Neural cell (in vitro differentiated cells): ENCODE results near the gene STK32B. TPM values are rescaled to one million over a fixed set of nuclear protein-coding genes. Genes with fewer than 3 reads are reported as not detected.

Experiments
- H2AFZ ChIP-seq: fragments of 200-600, 300-800 bp; sonication (generic), shearing (Covaris generic); 2 replicates; pipeline ENCODE4 v1.6.0; 2014; ENCODE audit warnings: low read depth, mild to moderate bottlenecking, antibody characterized with exemption, low read length, moderate library complexity
- H3F3A ChIP-seq: fragments of 200-600 bp; shearing (Covaris generic); 2 replicates; pipeline ENCODE4 v1.6.1; 2016; ENCODE audit warnings: mild to moderate bottlenecking, moderate library complexity, mixed read lengths, antibody characterized with exemption, low read length; ENCODE audit not compliant: insufficient read depth, poor library complexity, severe bottlenecking
- H3K27ac ChIP-seq: fragments of 200-600, 300-800 bp; sonication (generic), shearing (Covaris generic); 2 replicates; pipeline ENCODE4 v1.5.1; 2014; ENCODE audit warnings: mild to moderate bottlenecking, low read length, moderate library complexity
- H3K27me3 ChIP-seq: fragments of 300-800, 200-600 bp; sonication (generic), shearing (Covaris generic); 2 replicates; pipeline ENCODE4 v1.6.0; 2014; ENCODE audit warnings: mild to moderate bottlenecking, low read depth, low read length, moderate library complexity; ENCODE audit not compliant: insufficient read depth
- H3K36me3 ChIP-seq: fragments of 300-800, 200-600 bp; sonication (generic), shearing (Covaris generic); 2 replicates; pipeline ENCODE4 v1.5.1; 2014; ENCODE audit warnings: mild to moderate bottlenecking, antibody characterized with exemption, low read length, moderate library complexity; ENCODE audit not compliant: insufficient read depth
- H3K4me2 ChIP-seq: fragments of 300-800, 200-600 bp; sonication (generic), shearing (Covaris generic); 2 replicates; pipeline ENCODE4 v1.6.0; 2014; ENCODE audit warnings: mild to moderate bottlenecking, low read length
- H3K4me3 ChIP-seq: fragments of 300-800, 200-600 bp; sonication (generic), shearing (Covaris generic); 2 replicates; pipeline ENCODE4 v1.5.1; 2014; ENCODE audit warnings: mild to moderate bottlenecking, low read length, moderate library complexity
- H3K79me2 ChIP-seq: fragments of 200-600 bp; shearing (Covaris generic); replicated peaks from 2 replicates; pipeline ENCODE4 v1.6.0; 2014; ENCODE audit warnings: mild to moderate bottlenecking, low read length, moderate library complexity; ENCODE audit not compliant: insufficient read depth
- H3K9ac ChIP-seq: fragments of 300-800, 200-600 bp; sonication (generic), shearing (Covaris generic); 2 replicates; pipeline ENCODE4 v1.6.1; 2016; ENCODE audit warnings: mild to moderate bottlenecking, low read length, mixed read lengths
- H3K9me2 ChIP-seq: fragments of 200-600 bp; shearing (Covaris generic); 2 replicates; pipeline ENCODE4 v1.6.1; 2016; ENCODE audit warnings: mild to moderate bottlenecking, low read length, mixed read lengths; ENCODE audit not compliant: insufficient read depth
- H3K9me3 ChIP-seq: fragments of 200-600, 300-800 bp; sonication (generic), shearing (Covaris generic); 2 replicates; pipeline ENCODE4 v1.6.1; 2016; ENCODE audit warnings: mild to moderate bottlenecking, mixed run types, low read length, moderate library complexity, mixed read lengths
- H4K20me1 ChIP-seq: fragments of 200-600 bp; shearing (Covaris generic); 2 replicates; pipeline ENCODE4 v1.6.1; 2016; ENCODE audit warnings: mild to moderate bottlenecking, mixed run types; ENCODE audit not compliant: insufficient read depth
- EP300 ChIP-seq: fragments of 450-650 bp; conservative IDR thresholded peaks from 2 replicates; pipeline ENCODE4 v1.6.1; 2014; ENCODE audit warnings: antibody characterized with exemption, mild to moderate bottlenecking, moderate library complexity; ENCODE audit not compliant: poor library complexity, severe bottlenecking
- EZH2 ChIP-seq: fragments of 200-600, 300-800 bp; shearing (Covaris generic), sonication (generic); IDR thresholded peaks from 2 replicates; pipeline ENCODE4 v1.6.1; 2014; ENCODE audit warnings: antibody characterized with exemption, low read length, borderline replicate concordance, mild to moderate bottlenecking; ENCODE audit not compliant: insufficient read depth, poor library complexity, severe bottlenecking
- MXI1 ChIP-seq: fragments of 450-650 bp; conservative IDR thresholded peaks from 2 replicates; pipeline ENCODE4 v1.6.1; 2014; ENCODE audit warnings: antibody characterized with exemption, mild to moderate bottlenecking; ENCODE audit not compliant: poor library complexity, severe bottlenecking
- POLR2AphosphoS5 ChIP-seq: IDR thresholded peaks from 2 replicates; pipeline ENCODE4 v1.6.1; 2012
- RAD21 ChIP-seq: fragments of 450-650 bp; conservative IDR thresholded peaks from 2 replicates; pipeline ENCODE4 v1.6.1; 2014; ENCODE audit warnings: antibody characterized with exemption, mild to moderate bottlenecking, moderate library complexity
- SMC3 ChIP-seq: fragments of 450-650 bp; conservative IDR thresholded peaks from 2 replicates; pipeline ENCODE4 v1.6.1; 2014; ENCODE audit warnings: antibody characterized with exemption, mild to moderate bottlenecking, moderate library complexity; ENCODE audit not compliant: poor library complexity
- TAF1 ChIP-seq: IDR thresholded peaks from 2 replicates; pipeline ENCODE4 v1.6.1; 2012; ENCODE audit warnings: low read depth
- polyA plus RNA-seq: library from polyadenylated mRNA; depleted of rRNA; stranded (reverse); fragments of >200 nt; gene quantifications from 2 replicates; pipeline ENCODE4 v1.2.3, GENCODE V29; 2014
- TF ChIP-seq, protein P1 (sequence below): IDR thresholded peaks from 2 replicates; pipeline ENCODE4 v1.6.1; 2012; ENCODE audit warnings: borderline replicate concordance
- TF ChIP-seq, protein P2 (sequence below): fragments of 450-650 bp; IDR thresholded peaks from 2 replicates; pipeline ENCODE4 v1.5.1; 2014; ENCODE audit warnings: antibody characterized with exemption, mild to moderate bottlenecking, moderate library complexity; ENCODE audit not compliant: poor library complexity, severe bottlenecking

Gene STK32B
- polyA plus RNA-seq, 1 donor from 2014 or later = 42.8 TPM

DNA sequence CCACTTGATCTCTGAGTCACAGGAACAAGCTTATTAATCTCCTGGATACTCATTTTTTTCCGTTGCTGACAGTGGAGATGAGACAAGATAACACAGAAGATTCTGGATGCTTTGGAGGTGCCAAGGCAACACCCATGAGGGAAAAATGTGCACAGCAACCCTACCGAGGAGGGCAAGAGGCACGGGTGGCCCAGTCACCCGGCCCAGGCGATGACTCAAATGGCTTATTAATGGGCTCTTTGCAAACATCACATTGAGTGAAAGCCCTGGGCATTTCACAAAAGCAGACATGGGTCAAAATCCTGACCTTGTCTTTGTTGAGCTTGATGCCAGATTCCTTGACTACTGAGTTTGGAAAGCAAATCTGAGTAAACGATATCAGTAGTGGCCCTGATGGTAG lies 315.1 kb downstream of the STK32B start:
- Histone ChIP-seq H3K9ac (no peak overlapping the region), H3K4me3 (no peak overlapping the region), H3K27me3 (no peaks in the 10 kb centered on the region), H2AFZ (no peak overlapping the region), H3K27ac (no peak overlapping the region), H3K4me2 (no peak overlapping the region), H3K79me2 (no peaks in the 10 kb centered on the region), H3F3A (no peaks in the 10 kb centered on the region), H3K36me3 (no peaks in the 10 kb centered on the region), H3K9me2 (no peaks in the 10 kb centered on the region), H3K9me3 (no peaks in the 10 kb centered on the region), H4K20me1 (no peaks in the 10 kb centered on the region)
- TF ChIP-seq MXI1 = no peak

DNA sequence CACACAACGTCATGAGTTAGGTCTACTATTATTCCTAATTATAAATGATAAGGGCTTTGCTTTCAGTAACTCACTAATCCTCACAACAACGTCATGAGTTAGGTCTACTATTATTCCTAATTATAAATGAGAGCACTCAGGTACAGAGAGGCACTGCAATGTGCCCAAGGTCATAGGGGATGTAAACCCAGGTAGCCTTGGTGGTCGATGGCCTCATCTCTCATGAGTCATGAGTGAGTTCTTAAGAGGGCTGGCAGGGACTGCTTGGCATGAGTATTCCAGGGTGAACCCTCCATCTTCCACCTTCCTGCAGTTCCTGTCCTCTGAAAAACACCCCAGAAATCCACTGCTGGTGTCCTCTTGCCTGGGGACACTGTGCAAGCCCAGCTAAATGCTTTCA lies 317.1 kb downstream of the STK32B start:
- H4K20me1 ChIP-seq = no peaks in the 10 kb centered on the region
- H2AFZ ChIP-seq = no peak overlapping the region
- no peaks in the 10 kb centered on the region for H3K79me2 ChIP-seq

DNA sequence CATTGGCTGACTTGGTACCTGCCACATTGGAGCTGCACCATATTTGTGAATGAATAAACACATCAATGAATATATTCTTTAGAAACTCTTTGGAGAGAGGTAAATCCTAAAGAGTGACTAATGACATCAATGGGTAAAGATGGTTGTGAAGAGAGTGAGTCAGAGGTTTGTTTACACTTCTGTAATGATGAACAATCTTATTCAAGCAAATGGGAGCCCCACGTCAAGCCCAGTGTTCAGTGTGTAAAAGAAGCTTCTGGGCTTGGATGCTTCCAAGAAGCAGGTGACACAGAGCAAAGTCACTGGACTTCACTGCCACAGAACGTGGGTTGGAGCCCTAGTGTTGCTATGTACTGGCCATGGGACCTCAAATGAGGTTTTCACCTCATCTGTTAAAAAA lies 319.0 kb downstream of the STK32B start:
- no peak overlapping the region for H2AFZ ChIP-seq
- no peaks in the 10 kb centered on the region for H3F3A ChIP-seq
- H3K9me2 ChIP-seq = no peaks in the 10 kb centered on the region
- H3K4me3 ChIP-seq = no peak overlapping the region
- no peak overlapping the region for H3K9ac ChIP-seq
- H3K79me2 ChIP-seq = no peaks in the 10 kb centered on the region
- TF ChIP-seq EP300 (no peak), RAD21 (no peak), EZH2 (no peak), TAF1 (no peak), MXI1 (no peak), POLR2AphosphoS5 (no peak), SMC3 (no peak)
- TF ChIP-seq, protein P1, sequence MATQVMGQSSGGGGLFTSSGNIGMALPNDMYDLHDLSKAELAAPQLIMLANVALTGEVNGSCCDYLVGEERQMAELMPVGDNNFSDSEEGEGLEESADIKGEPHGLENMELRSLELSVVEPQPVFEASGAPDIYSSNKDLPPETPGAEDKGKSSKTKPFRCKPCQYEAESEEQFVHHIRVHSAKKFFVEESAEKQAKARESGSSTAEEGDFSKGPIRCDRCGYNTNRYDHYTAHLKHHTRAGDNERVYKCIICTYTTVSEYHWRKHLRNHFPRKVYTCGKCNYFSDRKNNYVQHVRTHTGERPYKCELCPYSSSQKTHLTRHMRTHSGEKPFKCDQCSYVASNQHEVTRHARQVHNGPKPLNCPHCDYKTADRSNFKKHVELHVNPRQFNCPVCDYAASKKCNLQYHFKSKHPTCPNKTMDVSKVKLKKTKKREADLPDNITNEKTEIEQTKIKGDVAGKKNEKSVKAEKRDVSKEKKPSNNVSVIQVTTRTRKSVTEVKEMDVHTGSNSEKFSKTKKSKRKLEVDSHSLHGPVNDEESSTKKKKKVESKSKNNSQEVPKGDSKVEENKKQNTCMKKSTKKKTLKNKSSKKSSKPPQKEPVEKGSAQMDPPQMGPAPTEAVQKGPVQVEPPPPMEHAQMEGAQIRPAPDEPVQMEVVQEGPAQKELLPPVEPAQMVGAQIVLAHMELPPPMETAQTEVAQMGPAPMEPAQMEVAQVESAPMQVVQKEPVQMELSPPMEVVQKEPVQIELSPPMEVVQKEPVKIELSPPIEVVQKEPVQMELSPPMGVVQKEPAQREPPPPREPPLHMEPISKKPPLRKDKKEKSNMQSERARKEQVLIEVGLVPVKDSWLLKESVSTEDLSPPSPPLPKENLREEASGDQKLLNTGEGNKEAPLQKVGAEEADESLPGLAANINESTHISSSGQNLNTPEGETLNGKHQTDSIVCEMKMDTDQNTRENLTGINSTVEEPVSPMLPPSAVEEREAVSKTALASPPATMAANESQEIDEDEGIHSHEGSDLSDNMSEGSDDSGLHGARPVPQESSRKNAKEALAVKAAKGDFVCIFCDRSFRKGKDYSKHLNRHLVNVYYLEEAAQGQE = no peak
- TF ChIP-seq, protein P2, sequence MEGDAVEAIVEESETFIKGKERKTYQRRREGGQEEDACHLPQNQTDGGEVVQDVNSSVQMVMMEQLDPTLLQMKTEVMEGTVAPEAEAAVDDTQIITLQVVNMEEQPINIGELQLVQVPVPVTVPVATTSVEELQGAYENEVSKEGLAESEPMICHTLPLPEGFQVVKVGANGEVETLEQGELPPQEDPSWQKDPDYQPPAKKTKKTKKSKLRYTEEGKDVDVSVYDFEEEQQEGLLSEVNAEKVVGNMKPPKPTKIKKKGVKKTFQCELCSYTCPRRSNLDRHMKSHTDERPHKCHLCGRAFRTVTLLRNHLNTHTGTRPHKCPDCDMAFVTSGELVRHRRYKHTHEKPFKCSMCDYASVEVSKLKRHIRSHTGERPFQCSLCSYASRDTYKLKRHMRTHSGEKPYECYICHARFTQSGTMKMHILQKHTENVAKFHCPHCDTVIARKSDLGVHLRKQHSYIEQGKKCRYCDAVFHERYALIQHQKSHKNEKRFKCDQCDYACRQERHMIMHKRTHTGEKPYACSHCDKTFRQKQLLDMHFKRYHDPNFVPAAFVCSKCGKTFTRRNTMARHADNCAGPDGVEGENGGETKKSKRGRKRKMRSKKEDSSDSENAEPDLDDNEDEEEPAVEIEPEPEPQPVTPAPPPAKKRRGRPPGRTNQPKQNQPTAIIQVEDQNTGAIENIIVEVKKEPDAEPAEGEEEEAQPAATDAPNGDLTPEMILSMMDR = no peak
- H4K20me1 ChIP-seq = no peaks in the 10 kb centered on the region
- H3K27me3 ChIP-seq = no peaks in the 10 kb centered on the region
- H3K9me3 ChIP-seq = no peaks in the 10 kb centered on the region
- no peak overlapping the region for H3K4me2 ChIP-seq
- H3K36me3 ChIP-seq = no peaks in the 10 kb centered on the region
- no peak overlapping the region for H3K27ac ChIP-seq

More for the DNA sequence above, 317.1 kb downstream of the STK32B start:
- no peak overlapping the region for H3K4me2 ChIP-seq
- no peaks in the 10 kb centered on the region for H3K36me3 ChIP-seq
- no peak for TF ChIP-seq EP300
- no peaks in the 10 kb centered on the region for H3K27me3 ChIP-seq
- no peak overlapping the region for H3K27ac ChIP-seq
- H3K9me3 ChIP-seq = no peaks in the 10 kb centered on the region
- H3F3A ChIP-seq = no peaks in the 10 kb centered on the region
- no peak overlapping the region for H3K4me3 ChIP-seq
- H3K9ac ChIP-seq = no peak overlapping the region
- no peaks in the 10 kb centered on the region for H3K9me2 ChIP-seq
